Panc1 (cell line): ENCODE measurements around the gene SOCS1. TPM values are rescaled to one million over a fixed set of nuclear protein-coding genes. Genes with fewer than 3 reads are reported as not detected.

Source experiments
- ATAC-seq: fragments of 200-7000 bp; cut with Tn5 transposase; 2 replicates; pipeline ENCODE4 v1.9.1; 2020; ENCODE audit warnings: mild to moderate bottlenecking, moderate library complexity
- BruUV-seq: library from RNA; stranded (reverse); fragments of 400-500 nt; replicated peaks from 2 replicates; lab custom pipeline; 2021; lab: Mats Ljungman, UMichigan
- CTCF ChIA-PET: fragments of 300-600 bp; sonication (Branson Sonifier 250); formaldehyde crosslinking; loops from one replicate; lab custom pipeline; 2022; ENCODE audit warnings: antibody characterized with exemption; lab: Charles Lee
- POLR2A ChIA-PET: fragments of 300-600 bp; sonication (Branson Sonifier 250); formaldehyde crosslinking; loops from one replicate; lab custom pipeline; 2022; ENCODE audit warnings: antibody characterized with exemption; lab: Charles Lee
- DNase-seq: peaks from one replicate; pipeline ENCODE4 v3.0.0-alpha.2; 2010; ENCODE audit warnings: low read depth, low spot score
- H3K27ac ChIP-seq: 2 replicates; pipeline ENCODE4 v1.5.1; 2011; ENCODE audit warnings: mild to moderate bottlenecking, low read length, inconsistent platforms
- H3K27me3 ChIP-seq: fragments of 200-500 bp; sonication (Bioruptor generic); 2 replicates; pipeline ENCODE4 v1.6.0; 2014; ENCODE audit warnings: low read length, inconsistent platforms; ENCODE audit not compliant: control insufficient read depth, insufficient read depth
- H3K36me3 ChIP-seq: fragments of 200-500 bp; sonication (Bioruptor generic); 2 replicates; pipeline ENCODE4 v1.5.1; 2014; ENCODE audit warnings: inconsistent platforms, mild to moderate bottlenecking, low read length, moderate library complexity; ENCODE audit not compliant: control insufficient read depth, insufficient read depth
- H3K4me1 ChIP-seq: 2 replicates; pipeline ENCODE4 v1.5.1; 2011; ENCODE audit warnings: inconsistent platforms, mild to moderate bottlenecking, low read length, moderate library complexity; ENCODE audit not compliant: control insufficient read depth, insufficient read depth
- H3K4me3 ChIP-seq, 2 experiments: 2 replicates each; pipeline ENCODE4 v1.5.1; 2011 to 2012; ENCODE audit warnings: low read depth in 2 of 2, low read length in 2 of 2, mild to moderate bottlenecking in 2 of 2, inconsistent platforms in 1 of 2, moderate library complexity in 1 of 2
- H3K9me3 ChIP-seq: fragments of 200-500 bp; sonication (Bioruptor generic); 2 replicates; pipeline ENCODE4 v1.5.1; 2014; ENCODE audit warnings: low read depth, mild to moderate bottlenecking, inconsistent platforms, low read length, moderate library complexity; ENCODE audit not compliant: control insufficient read depth, insufficient read depth
- POLR2AphosphoS5 ChIP-seq: IDR thresholded peaks from 2 replicates; pipeline ENCODE4 v1.6.1; 2012; ENCODE audit warnings: mild to moderate bottlenecking, low read depth, low read length, moderate library complexity
- REST ChIP-seq, 2 experiments: IDR thresholded peaks; 2 replicates each; pipeline ENCODE4 v1.6.1; 2011 to 2012; ENCODE audit warnings: low read depth in 2 of 2, control low read depth in 1 of 2, low read length in 1 of 2, mild to moderate bottlenecking in 1 of 2, moderate library complexity in 1 of 2; ENCODE audit not compliant: insufficient read depth in 1 of 2
- SIN3A ChIP-seq: IDR thresholded peaks from 2 replicates; pipeline ENCODE4 v1.6.1; 2012; ENCODE audit warnings: low read depth, mild to moderate bottlenecking, low read length, moderate library complexity, borderline replicate concordance; ENCODE audit not compliant: insufficient read depth
- TCF7L2 ChIP-seq: IDR thresholded peaks from 2 replicates; pipeline ENCODE4 v1.6.1; 2011; ENCODE audit warnings: mild to moderate bottlenecking, low read depth, low read length, inconsistent platforms
- in situ Hi-C: cut with HindIII; loops from 2 replicates; pipeline ENCODE4 v1.10.0; 2016; ENCODE audit warnings: low sequenced_read_pairs, low pct_unique_long_range_greater_than_20kb
- intact Hi-C: fragments of 100-400 bp; cut with micrococcal nuclease; formaldehyde crosslinking; loops from one replicate; pipeline ENCODE4 v1.10.0; 2022; ENCODE audit not compliant: unreplicated experiment
- total RNA-seq: library from RNA; stranded (reverse); gene quantifications from one replicate; pipeline ENCODE4 v1.2.1, GENCODE V29; 2021; ENCODE audit not compliant: unreplicated experiment
- TF ChIP-seq, protein P1 (sequence below): fragments of 450-650 bp; IDR thresholded peaks from 2 replicates; pipeline ENCODE4 v1.5.1; 2017; ENCODE audit warnings: mild to moderate bottlenecking

Gene SOCS1
- total RNA-seq, 1 experiment from 2014 or later, result 4.8 TPM

DNA sequence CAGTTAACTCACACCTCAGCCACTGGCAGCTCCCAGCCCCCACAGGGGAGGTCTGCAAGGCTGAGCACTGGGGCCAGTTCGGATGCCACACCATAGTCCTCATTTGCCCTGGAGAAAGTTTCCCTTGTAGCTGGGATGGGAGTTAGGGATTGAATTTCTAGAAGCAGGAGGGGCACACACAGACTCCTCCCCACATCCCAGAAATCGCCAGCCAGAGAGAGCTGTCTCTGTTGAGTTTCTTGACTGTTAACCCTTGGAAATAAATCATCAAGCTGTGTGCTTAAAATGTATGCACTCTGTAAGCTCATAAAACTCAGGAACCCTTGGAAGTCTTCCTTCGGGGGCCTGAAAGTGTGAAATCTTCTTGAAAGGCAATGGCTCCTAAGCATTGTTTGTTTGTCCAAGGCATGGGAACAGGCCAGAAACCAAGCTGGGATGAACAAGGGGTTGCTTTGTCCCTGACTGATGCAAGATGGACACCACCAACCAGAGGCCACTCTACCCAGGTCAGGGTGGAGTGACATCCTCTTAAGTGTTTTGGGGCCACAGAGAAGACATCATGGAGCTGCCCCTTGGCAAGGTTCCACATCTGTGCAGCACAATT, 17.8 kb upstream of the SOCS1 start:
- TF ChIP-seq, protein P1, sequence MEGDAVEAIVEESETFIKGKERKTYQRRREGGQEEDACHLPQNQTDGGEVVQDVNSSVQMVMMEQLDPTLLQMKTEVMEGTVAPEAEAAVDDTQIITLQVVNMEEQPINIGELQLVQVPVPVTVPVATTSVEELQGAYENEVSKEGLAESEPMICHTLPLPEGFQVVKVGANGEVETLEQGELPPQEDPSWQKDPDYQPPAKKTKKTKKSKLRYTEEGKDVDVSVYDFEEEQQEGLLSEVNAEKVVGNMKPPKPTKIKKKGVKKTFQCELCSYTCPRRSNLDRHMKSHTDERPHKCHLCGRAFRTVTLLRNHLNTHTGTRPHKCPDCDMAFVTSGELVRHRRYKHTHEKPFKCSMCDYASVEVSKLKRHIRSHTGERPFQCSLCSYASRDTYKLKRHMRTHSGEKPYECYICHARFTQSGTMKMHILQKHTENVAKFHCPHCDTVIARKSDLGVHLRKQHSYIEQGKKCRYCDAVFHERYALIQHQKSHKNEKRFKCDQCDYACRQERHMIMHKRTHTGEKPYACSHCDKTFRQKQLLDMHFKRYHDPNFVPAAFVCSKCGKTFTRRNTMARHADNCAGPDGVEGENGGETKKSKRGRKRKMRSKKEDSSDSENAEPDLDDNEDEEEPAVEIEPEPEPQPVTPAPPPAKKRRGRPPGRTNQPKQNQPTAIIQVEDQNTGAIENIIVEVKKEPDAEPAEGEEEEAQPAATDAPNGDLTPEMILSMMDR, result no peak
- TF ChIP-seq SIN3A, result no peak
- no TSS peak for BruUV-seq
- H3K27me3 ChIP-seq, result no peaks in the 10 kb centered on the region
- ATAC-seq (peak; percentile 23; the same call in 1 of the 2 replicates), DNase-seq (no peak)
- no peaks in the 10 kb centered on the region for H3K9me3 ChIP-seq
- intact Hi-C loops (no loop called here), in situ Hi-C loops (no loop called here)
- no peak overlapping the region; the same call in 1 of the 2 replicates for H3K27ac ChIP-seq
- H3K4me3 ChIP-seq, result no peak overlapping the region
- CTCF ChIA-PET, result interaction anchor here (0.8 to 1.5 kb wide), 2 partner anchors 18 to 24 kb away, joined by 3 to 4 read pairs; partner anchors contain the start of gene SOCS1
- POLR2A ChIA-PET, result no interaction called here
- H3K36me3 ChIP-seq, result no peaks in the 10 kb centered on the region
- H3K4me1 ChIP-seq, result peaks cover 9% of the 10 kb centered on the region

- no peak; the same call in 1 of the 2 replicates for ATAC-seq
- CTCF ChIA-PET, result interaction anchor here (1.5 kb wide), 1 partner anchor 24 kb away, joined by 4 read pairs; no protein-coding TSS in a partner anchor
- Histone ChIP-seq H3K27me3 (no peaks in the 10 kb centered on the region), H3K27ac (no peak within 1 kb of the TSS; the same call in 1 of the 2 replicates), H3K4me3 (no peak within 1 kb of the TSS), H3K4me1 (peaks cover 9% of the 10 kb centered on the region), H3K36me3 (no peaks in the 10 kb centered on the region), H3K9me3 (no peaks in the 10 kb centered on the region)
- in situ Hi-C loops (no loop called here), intact Hi-C loops (no loop called here)
- POLR2A ChIA-PET, result no interaction called here
- no TSS peak for BruUV-seq
- TF ChIP-seq SIN3A (no peak), TCF7L2 (no peak), REST (IDR thresholded peaks at IDR 0.05; ENCODE audit: insufficient read depth in 1 of 2, low read depth in 2 of 2, low read length in 1 of 2) (no peak), POLR2AphosphoS5 (no peak)
- TF ChIP-seq, protein P1, result no peak
- DNase-seq, result no peak
Measured at GRCh38 chr16:11272921-11273720, 17.1 kb upstream of the SOCS1 start, which contains the start of gene PRM3. PRM3 (minus strand) TSS chr16:11273629; CDS start chr16:11273595, 34 bp downstream.
